ENCODE data around the gene SMCHD1. TPM values are rescaled to one million over a fixed set of nuclear protein-coding genes. Genes with fewer than 3 reads are reported as not detected.

Gene SMCHD1
- total RNA-seq, 4 donors from 2014 or later: 32.8 to 69.6 (median 33.8) TPM

DNA sequence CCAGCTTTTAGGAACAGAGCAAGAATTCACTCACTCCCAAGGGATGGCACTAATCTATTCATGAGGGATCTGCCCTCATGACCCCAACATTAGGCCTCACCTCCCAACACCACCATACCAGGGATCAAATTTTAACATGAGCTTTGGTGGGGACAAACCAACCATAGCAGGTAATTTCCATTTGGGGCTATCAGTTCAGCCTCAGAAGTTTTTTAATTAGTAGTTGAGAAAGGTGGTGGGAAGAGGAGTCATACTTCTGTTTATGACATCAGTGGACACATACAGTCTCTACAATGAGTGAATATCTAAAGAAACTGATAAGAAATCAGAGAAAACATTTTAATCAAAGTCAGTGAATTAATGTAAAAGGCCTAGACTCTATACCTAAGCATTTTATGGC, 131.7 kb downstream of the SMCHD1 start:
- intact Hi-C loops (cut with DNase I): no loop called here
- Histone ChIP-seq H3K4me1 (no peaks in the 10 kb centered on the region), H3K36me3 (peaks cover 6 to 98% (median 12%) of the 10 kb centered on the region in 3 donors), H3K27ac (no peak overlapping the region), H3K9me3 (no peaks in the 10 kb centered on the region), H3K27me3 (no peaks in the 10 kb centered on the region), H3K4me3 (no peak overlapping the region)
- no peak for TF ChIP-seq POLR2A (IDR thresholded peaks at IDR 0.05)
- no peak for TF ChIP-seq CTCF (IDR thresholded peaks at IDR 0.05)
- DNase-seq: no peak

DNA sequence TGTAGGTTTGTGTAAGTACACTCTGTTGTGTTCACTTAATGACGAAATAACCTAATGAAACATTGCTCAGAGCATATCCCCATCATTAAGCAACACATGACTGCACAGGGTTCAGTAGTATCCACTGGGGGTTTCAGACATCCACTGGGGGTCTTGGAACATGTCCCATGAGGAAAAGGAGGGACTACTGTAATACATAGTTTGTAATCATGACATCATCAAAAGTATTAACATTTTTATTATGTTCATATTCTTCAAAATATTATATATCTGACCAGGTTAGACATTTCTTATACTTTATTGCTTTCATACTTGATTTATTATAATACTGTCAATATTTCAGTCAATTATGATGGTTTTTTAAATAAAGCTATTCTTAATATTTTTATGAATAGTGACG, 136.9 kb downstream of the SMCHD1 start:
- no peaks in the 10 kb centered on the region for H3K4me1 ChIP-seq
- H3K27me3 ChIP-seq: no peaks in the 10 kb centered on the region
- no peak overlapping the region for H3K4me3 ChIP-seq
- H3K36me3 ChIP-seq: peaks cover 0 to 91% (median 2%) of the 10 kb centered on the region in 3 donors
- intact Hi-C loops (cut with DNase I): no loop called here
- no peaks in the 10 kb centered on the region for H3K9me3 ChIP-seq
- TF ChIP-seq CTCF (IDR thresholded peaks at IDR 0.05): no peak
- no peak for TF ChIP-seq POLR2A (IDR thresholded peaks at IDR 0.05)
- no peak overlapping the region for H3K27ac ChIP-seq
- 87 to 98% methylated on average over 2 of the region's 2 CpGs for WGBS, 2 donors
- DNase-seq: no peak

DNA sequence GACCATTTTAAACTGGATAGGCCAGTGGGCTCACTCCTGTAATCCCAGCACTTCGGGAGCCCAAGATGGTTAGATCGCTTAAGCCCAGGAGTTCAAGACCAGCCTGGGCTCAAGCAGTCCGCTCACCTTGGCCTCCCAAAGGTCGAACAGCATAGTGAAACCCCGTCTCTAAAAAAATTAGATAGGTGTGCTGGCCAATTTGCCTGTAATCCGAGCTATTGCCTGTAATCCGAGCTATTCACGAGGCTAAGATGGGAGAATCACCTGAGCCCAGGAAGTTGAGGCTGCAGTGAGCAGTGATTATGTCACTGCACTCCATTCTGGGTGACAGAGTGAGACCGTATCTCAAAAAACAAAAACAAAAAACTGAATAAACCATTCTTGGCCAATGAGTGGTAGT, 138.6 kb downstream of the SMCHD1 start:
- Histone ChIP-seq H3K4me1 (no peaks in the 10 kb centered on the region), H3K36me3 (peaks cover 0 to 86% (median 2%) of the 10 kb centered on the region in 3 donors), H3K4me3 (no peak overlapping the region), H3K9me3 (no peaks in the 10 kb centered on the region), H3K27ac (no peak overlapping the region), H3K27me3 (no peaks in the 10 kb centered on the region)
- TF ChIP-seq CTCF (IDR thresholded peaks at IDR 0.05): no peak
- TF ChIP-seq POLR2A (IDR thresholded peaks at IDR 0.05): no peak
- intact Hi-C loops (cut with DNase I): no loop called here
- no peak for DNase-seq
- WGBS, 2 donors: 89 to 94% methylated on average over 5 to 7 of the region's 9 CpGs

- H3K4me1 ChIP-seq: no peaks in the 10 kb centered on the region
- H3K27me3 ChIP-seq: no peaks in the 10 kb centered on the region
- H3K9me3 ChIP-seq: no peaks in the 10 kb centered on the region
- DNase-seq: no peak
- intact Hi-C loops (cut with DNase I): no loop called here
- peaks cover 0 to 83% (median 0%) of the 10 kb centered on the region in 3 donors for H3K36me3 ChIP-seq
- H3K27ac ChIP-seq: no peak overlapping the region
- TF ChIP-seq POLR2A (IDR thresholded peaks at IDR 0.05) (no peak), CTCF (IDR thresholded peaks at IDR 0.05) (no peak)
- H3K4me3 ChIP-seq: no peak overlapping the region
- 69 to 85% methylated on average over 1 of the region's 1 CpG for WGBS, 2 donors
These were observed 142.4 kb downstream of the SMCHD1 start for GRCh38 chr18:2797951-2798350.

DNA sequence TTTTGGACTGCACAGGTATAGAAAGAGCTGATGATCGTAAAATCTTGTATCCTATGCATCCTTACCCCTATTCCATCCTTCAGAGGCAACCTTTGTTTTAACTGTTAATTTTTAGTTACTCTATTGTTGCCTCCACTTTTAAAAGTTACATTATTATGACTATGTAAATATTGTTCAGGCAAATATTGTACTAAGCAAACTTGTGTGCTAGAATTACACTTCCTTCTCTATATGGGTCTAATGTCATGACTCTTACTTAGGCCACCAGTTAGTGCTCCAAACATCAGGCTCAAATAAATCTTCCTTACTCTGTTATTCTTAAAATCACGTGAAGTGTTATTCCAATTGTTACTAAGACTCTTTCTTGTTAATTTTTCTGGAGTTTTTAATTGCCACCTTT, 143.8 kb downstream of the SMCHD1 start:
- Histone ChIP-seq H3K27me3 (no peaks in the 10 kb centered on the region), H3K36me3 (peaks cover 0 to 86% (median 0%) of the 10 kb centered on the region in 3 donors), H3K4me3 (no peak overlapping the region), H3K9me3 (no peaks in the 10 kb centered on the region), H3K4me1 (no peaks in the 10 kb centered on the region), H3K27ac (no peak overlapping the region)
- TF ChIP-seq CTCF (IDR thresholded peaks at IDR 0.05) (no peak), POLR2A (IDR thresholded peaks at IDR 0.05) (no peak)
- DNase-seq: no peak
- WGBS, 2 donors: 69 to 93% methylated on average over 2 of the region's 2 CpGs
- intact Hi-C loops (cut with DNase I): no loop called here

Measured in esophagus squamous epithelium (tissue), 5 donors.